ENCODE measurements around the gene SLC27A5.

Gene SLC27A5

DNA sequence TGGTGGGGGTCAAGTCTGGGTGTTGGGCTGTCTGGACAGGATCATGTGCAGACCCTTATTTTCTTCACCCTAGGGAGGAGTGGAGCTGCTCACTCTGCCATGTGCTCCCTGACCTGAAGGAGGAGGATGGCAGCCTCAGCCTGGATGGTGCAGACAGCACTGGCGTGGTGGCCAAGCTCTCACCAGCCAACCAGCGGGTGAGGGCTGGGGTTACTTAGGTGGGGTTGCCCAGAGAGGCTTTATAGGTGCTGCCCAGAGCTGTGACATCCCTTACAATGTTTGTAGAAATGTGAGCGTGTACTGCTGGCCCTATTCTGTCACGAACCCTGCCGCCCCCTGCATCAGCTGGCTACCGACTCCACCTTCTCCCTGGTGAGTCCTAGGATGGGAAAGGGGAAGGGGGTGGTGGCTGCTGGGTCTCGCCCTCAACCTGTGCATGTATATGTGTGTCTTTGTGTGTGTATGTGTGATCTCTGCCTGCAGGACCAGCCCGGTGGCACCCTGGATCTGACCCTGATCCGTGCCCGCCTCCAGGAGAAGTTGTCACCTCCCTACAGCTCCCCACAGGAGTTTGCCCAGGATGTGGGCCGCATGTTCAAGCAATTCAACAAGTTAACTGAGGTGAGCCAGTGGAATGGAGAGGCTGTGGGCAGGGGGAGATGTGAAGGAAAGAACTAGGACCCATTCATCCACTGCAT is 38.0 kb upstream of the SLC27A5 start:
- H2BK15ac ChIP-seq (ENCODE audit: low read depth, poor library complexity, severe bottlenecking) = no peak overlapping the region
- no peak overlapping the region for H3K4me3 ChIP-seq (ENCODE audit: insufficient read depth in 1 of 2, low read depth in 1 of 2, low read length in 2 of 2)
- no peaks in the 10 kb centered on the region for H3K27me3 ChIP-seq (ENCODE audit: control insufficient read depth in 1 of 2, insufficient read depth in 1 of 2, low read length in 2 of 2)
- H3K9ac ChIP-seq (ENCODE audit: low read length) = no peak overlapping the region
- no peak overlapping the region for H3K14ac ChIP-seq (ENCODE audit: low read length in 2 of 2)
- H3K27ac ChIP-seq (ENCODE audit: low read length, poor library complexity, severe bottlenecking) = no peak overlapping the region
- no peak overlapping the region for H2BK12ac ChIP-seq (ENCODE audit: low read length in 2 of 2)
- no peak overlapping the region for H4K8ac ChIP-seq (ENCODE audit: low read length)
- H2BK120ac ChIP-seq (ENCODE audit: low read depth, low read length) = no peak overlapping the region
- H2BK5ac ChIP-seq (ENCODE audit: low read depth, low read length, poor library complexity, severe bottlenecking) = no peak overlapping the region
- H3K4me1 ChIP-seq (ENCODE audit: control insufficient read depth, insufficient read depth, low read depth, low read length) = peaks cover 29% of the 10 kb centered on the region
- peaks cover 18% of the 10 kb centered on the region for H3K79me1 ChIP-seq (replicated peaks; ENCODE audit: low read length, poor library complexity, severe bottlenecking)
- 98% methylated on average over 8 of the region's 11 CpGs for WGBS
- H3K36me3 ChIP-seq (ENCODE audit: control insufficient read depth in 1 of 2, insufficient read depth in 2 of 2, low read depth in 1 of 2, low read length in 2 of 2) = peaks cover 76% of the 10 kb centered on the region in 2 experiments
- H3K4me2 ChIP-seq (ENCODE audit: low read length, poor library complexity, severe bottlenecking) = no peak overlapping the region
- no peak overlapping the region for H3K18ac ChIP-seq (ENCODE audit: low read depth in 1 of 2, low read length in 2 of 2)
- H2AK5ac ChIP-seq (ENCODE audit: low read length, severe bottlenecking) = no peak overlapping the region
- no peak overlapping the region for H2AFZ ChIP-seq (ENCODE audit: low read depth, low read length)
- no peak for DNase-seq
- no peak overlapping the region for H3K23ac ChIP-seq (ENCODE audit: low read length in 2 of 2)
- peak overlapping the region; percentile 10 for H4K91ac ChIP-seq (ENCODE audit: low read length)
- H3K9me3 ChIP-seq (ENCODE audit: control insufficient read depth, low read length) = no peaks in the 10 kb centered on the region
- no peak overlapping the region for H3K4ac ChIP-seq (ENCODE audit: low read depth in 1 of 2, low read length in 2 of 2)

DNA sequence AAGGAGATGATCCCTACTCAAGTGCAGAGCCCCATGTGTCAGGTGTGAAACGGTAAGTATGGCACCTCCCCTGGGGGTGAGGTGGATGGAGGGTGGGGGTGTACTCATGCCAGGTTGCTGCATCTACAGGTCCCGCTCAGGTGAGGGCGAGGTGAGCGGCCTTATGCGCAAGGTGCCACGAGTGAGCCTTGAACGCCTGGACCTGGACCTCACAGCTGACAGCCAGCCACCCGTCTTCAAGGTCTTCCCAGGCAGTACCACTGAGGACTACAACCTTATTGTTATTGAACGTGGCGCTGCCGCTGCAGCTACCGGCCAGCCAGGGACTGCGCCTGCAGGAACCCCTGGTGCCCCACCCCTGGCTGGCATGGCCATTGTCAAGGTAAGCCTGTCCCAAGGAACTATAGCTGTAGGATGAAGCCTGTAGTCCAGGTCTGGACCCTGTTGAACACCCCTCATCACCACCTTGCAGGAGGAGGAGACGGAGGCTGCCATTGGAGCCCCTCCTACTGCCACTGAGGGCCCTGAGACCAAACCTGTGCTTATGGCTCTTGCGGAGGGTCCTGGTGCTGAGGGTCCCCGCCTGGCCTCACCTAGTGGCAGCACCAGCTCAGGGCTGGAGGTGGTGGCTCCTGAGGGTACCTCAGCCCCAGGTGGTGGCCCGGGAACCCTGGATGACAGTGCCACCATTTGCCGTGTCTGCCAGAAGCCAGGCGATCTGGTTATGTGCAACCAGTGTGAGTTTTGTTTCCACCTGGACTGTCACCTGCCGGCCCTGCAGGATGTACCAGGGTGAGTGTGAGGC is 37.3 kb upstream of the SLC27A5 start:
- peaks cover 76% of the 10 kb centered on the region in 2 experiments for H3K36me3 ChIP-seq (ENCODE audit: control insufficient read depth in 1 of 2, insufficient read depth in 2 of 2, low read depth in 1 of 2, low read length in 2 of 2)
- no peaks in the 10 kb centered on the region for H3K9me3 ChIP-seq (ENCODE audit: control insufficient read depth, low read length)
- H2BK120ac ChIP-seq (ENCODE audit: low read depth, low read length) = no peak overlapping the region
- no peak overlapping the region for H3K4me3 ChIP-seq (ENCODE audit: insufficient read depth in 1 of 2, low read depth in 1 of 2, low read length in 2 of 2)
- no peak overlapping the region for H2AFZ ChIP-seq (ENCODE audit: low read depth, low read length)
- H2BK5ac ChIP-seq (ENCODE audit: low read depth, low read length, poor library complexity, severe bottlenecking) = no peak overlapping the region
- no peak overlapping the region for H3K18ac ChIP-seq (ENCODE audit: low read depth in 1 of 2, low read length in 2 of 2)
- no peak overlapping the region for H3K14ac ChIP-seq (ENCODE audit: low read length in 2 of 2)
- no peak overlapping the region for H3K27ac ChIP-seq (ENCODE audit: low read length, poor library complexity, severe bottlenecking)
- H2BK15ac ChIP-seq (ENCODE audit: low read depth, poor library complexity, severe bottlenecking) = no peak overlapping the region
- H4K8ac ChIP-seq (ENCODE audit: low read length) = no peak overlapping the region
- H2AK5ac ChIP-seq (ENCODE audit: low read length, severe bottlenecking) = no peak overlapping the region
- DNase-seq = no peak
- H3K23ac ChIP-seq (ENCODE audit: low read length in 2 of 2) = no peak overlapping the region
- H3K4me2 ChIP-seq (ENCODE audit: low read length, poor library complexity, severe bottlenecking) = no peak overlapping the region
- H3K4ac ChIP-seq (ENCODE audit: low read depth in 1 of 2, low read length in 2 of 2) = no peak overlapping the region
- H3K79me1 ChIP-seq (replicated peaks; ENCODE audit: low read length, poor library complexity, severe bottlenecking) = peaks cover 16% of the 10 kb centered on the region
- no peak overlapping the region for H2BK12ac ChIP-seq (ENCODE audit: low read length in 2 of 2)
- peaks cover 25% of the 10 kb centered on the region for H3K4me1 ChIP-seq (ENCODE audit: control insufficient read depth, insufficient read depth, low read depth, low read length)
- no peak overlapping the region for H4K91ac ChIP-seq (ENCODE audit: low read length)
- over 99% methylated on average over 20 of the region's 20 CpGs for WGBS
- H3K9ac ChIP-seq (ENCODE audit: low read length) = no peak overlapping the region
- no peaks in the 10 kb centered on the region for H3K27me3 ChIP-seq (ENCODE audit: control insufficient read depth in 1 of 2, insufficient read depth in 1 of 2, low read length in 2 of 2)

DNA sequence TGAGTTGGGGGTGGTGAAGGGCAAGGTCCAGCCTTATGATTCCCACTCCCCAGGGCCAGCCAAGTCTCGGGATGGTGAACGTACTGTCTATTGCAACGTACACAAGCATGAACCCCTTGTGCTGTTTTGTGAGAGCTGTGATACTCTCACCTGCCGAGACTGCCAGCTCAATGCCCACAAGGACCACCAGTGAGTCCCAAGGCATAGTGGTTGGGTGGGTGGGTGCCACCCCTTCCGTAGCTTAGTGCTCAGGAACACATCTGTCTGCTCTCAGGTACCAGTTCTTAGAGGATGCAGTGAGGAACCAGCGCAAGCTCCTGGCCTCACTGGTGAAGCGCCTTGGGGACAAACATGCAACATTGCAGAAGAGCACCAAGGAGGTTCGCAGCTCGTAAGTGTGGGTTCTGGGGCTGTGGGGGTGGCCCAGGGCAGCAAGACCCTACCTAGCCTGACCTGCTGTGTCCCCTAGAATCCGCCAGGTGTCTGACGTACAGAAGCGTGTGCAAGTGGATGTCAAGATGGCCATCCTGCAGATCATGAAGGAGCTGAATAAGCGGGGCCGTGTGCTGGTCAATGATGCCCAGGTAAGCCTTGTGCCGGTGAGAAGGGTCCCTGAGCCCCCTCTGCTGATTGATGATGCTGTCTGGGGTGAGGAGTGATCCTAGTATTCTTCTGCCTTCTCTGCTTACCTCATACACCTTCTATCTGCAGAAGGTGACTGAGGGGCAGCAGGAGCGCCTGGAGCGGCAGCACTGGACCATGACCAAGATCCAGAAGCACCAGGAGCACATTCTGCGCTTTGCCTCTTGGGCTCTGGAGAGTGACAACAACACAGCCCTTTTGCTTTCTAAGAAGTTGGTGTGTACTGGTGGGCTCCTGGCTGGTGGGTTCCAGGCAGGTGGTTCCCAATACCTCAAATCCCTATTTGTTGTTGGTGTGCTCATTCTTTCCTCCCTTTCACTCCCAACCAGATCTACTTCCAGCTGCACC is 35.8 kb upstream of the SLC27A5 start:
- Histone ChIP-seq H2BK120ac (ENCODE audit: low read depth, low read length) (no peak overlapping the region), H3K27ac (ENCODE audit: low read length, poor library complexity, severe bottlenecking) (no peak overlapping the region), H3K36me3 (ENCODE audit: control insufficient read depth in 1 of 2, insufficient read depth in 2 of 2, low read depth in 1 of 2, low read length in 2 of 2) (peaks cover 67 to 68% of the 10 kb centered on the region in 2 experiments), H2AK5ac (ENCODE audit: low read length, severe bottlenecking) (no peak overlapping the region), H2AFZ (ENCODE audit: low read depth, low read length) (no peak overlapping the region), H3K27me3 (ENCODE audit: control insufficient read depth in 1 of 2, insufficient read depth in 1 of 2, low read length in 2 of 2) (peaks cover 0 to under 1% of the 10 kb centered on the region in 2 experiments), H2BK5ac (ENCODE audit: low read depth, low read length, poor library complexity, severe bottlenecking) (no peak overlapping the region), H3K4me1 (ENCODE audit: control insufficient read depth, insufficient read depth, low read depth, low read length) (peaks cover 23% of the 10 kb centered on the region), H3K79me1 (replicated peaks; ENCODE audit: low read length, poor library complexity, severe bottlenecking) (peaks cover 14% of the 10 kb centered on the region), H3K18ac (ENCODE audit: low read depth in 1 of 2, low read length in 2 of 2) (no peak overlapping the region), H3K23ac (ENCODE audit: low read length in 2 of 2) (no peak overlapping the region), H3K9ac (ENCODE audit: low read length) (peak overlapping the region; percentile 59), H2BK12ac (ENCODE audit: low read length in 2 of 2) (no peak overlapping the region), H3K4ac (ENCODE audit: low read depth in 1 of 2, low read length in 2 of 2) (no peak overlapping the region), H3K9me3 (ENCODE audit: control insufficient read depth, low read length) (no peaks in the 10 kb centered on the region), H3K4me2 (ENCODE audit: low read length, poor library complexity, severe bottlenecking) (no peak overlapping the region), H3K4me3 (ENCODE audit: insufficient read depth in 1 of 2, low read depth in 1 of 2, low read length in 2 of 2) (no peak overlapping the region), H4K91ac (ENCODE audit: low read length) (no peak overlapping the region), H2BK15ac (ENCODE audit: low read depth, poor library complexity, severe bottlenecking) (no peak overlapping the region), H3K14ac (ENCODE audit: low read length in 2 of 2) (no peak overlapping the region), H4K8ac (ENCODE audit: low read length) (no peak overlapping the region)
- no peak for DNase-seq
- 97% methylated on average over 17 of the region's 18 CpGs for WGBS
